GM21515 (cell line): ENCODE data around the gene NT5DC2.

ENCODE experiments used
- ATAC-seq: cut with Tn5 transposase; IDR thresholded peaks from one replicate; pipeline ENCODE4 v1.9.1; 2021; ENCODE audit not compliant: unreplicated experiment

NT5DC2 gene

GRCh38 chr3:52490035-52490938 lies 43.4 kb downstream of the NT5DC2 start:
- no peak for ATAC-seq

GRCh38 chr3:52489453-52489852 lies 44.2 kb downstream of the NT5DC2 start:
- no peak for ATAC-seq

- ATAC-seq: no peak
Measured at GRCh38 chr3:52488746-52489145, 44.9 kb downstream of the NT5DC2 start.

DNA sequence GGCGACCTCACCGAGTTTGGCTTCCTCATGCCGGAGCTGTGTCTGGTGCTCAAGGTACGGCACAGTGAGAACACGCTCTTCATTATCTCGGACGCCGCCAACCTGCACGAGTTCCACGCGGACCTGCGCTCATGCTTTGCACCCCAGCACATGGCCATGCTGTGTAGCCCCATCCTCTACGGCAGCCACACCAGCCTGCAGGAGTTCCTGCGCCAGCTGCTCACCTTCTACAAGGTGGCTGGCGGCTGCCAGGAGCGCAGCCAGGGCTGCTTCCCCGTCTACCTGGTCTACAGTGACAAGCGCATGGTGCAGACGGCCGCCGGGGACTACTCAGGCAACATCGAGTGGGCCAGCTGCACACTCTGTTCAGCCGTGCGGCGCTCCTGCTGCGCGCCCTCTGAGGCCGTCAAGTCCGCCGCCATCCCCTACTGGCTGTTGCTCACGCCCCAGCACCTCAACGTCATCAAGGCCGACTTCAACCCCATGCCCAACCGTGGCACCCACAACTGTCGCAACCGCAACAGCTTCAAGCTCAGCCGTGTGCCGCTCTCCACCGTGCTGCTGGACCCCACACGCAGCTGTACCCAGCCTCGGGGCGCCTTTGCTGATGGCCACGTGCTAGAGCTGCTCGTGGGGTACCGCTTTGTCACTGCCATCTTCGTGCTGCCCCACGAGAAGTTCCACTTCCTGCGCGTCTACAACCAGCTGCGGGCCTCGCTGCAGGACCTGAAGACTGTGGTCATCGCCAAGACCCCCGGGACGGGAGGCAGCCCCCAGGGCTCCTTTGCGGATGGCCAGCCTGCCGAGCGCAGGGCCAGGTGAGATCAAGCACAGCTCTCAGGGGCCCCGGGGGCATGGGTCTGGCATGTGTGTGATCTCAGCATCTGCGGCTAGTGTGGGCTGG lies 45.6 kb downstream of the NT5DC2 start:
- no peak for ATAC-seq

GRCh38 chr3:52487050-52487787 lies 46.4 kb downstream of the NT5DC2 start:
- ATAC-seq: no peak

DNA sequence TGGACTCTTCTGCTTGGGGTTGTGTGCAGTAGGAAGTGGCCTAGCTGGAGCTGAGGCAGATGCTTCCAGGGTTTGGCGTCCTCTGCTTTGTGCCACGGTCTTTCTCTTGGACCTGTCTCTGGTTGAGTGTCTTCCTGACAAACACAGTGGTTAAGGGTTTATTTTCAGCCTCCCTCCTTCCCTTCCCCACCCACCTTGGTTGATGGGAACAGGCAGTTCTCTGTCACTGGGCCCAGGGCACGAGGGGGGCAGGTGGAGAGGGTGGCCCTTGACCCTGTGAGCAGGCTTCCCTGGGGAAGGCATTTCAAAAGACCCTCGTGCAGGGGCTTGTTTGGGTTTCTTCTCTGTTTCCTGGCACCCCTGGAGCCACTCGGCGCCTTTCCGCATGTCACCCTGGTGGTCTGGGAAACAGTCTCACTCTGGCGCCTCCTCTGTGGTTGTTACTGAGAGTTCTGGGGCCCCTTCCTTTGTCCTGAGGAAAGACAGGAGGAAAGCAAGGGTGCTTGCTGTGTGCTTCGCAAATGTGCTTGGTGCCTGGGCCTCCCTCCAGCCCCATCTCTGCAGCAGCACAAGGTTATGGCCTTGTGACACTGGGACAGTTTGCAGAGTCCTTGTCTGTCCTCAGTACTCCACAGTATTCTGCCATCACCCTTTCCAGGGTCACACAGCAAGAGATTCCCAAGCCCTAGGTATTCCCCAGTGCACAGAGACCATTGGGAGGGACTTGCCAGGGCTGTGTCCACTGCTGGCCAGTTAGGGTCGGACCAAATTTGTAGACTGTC lies 48.8 kb downstream of the NT5DC2 start:
- no peak for ATAC-seq

DNA sequence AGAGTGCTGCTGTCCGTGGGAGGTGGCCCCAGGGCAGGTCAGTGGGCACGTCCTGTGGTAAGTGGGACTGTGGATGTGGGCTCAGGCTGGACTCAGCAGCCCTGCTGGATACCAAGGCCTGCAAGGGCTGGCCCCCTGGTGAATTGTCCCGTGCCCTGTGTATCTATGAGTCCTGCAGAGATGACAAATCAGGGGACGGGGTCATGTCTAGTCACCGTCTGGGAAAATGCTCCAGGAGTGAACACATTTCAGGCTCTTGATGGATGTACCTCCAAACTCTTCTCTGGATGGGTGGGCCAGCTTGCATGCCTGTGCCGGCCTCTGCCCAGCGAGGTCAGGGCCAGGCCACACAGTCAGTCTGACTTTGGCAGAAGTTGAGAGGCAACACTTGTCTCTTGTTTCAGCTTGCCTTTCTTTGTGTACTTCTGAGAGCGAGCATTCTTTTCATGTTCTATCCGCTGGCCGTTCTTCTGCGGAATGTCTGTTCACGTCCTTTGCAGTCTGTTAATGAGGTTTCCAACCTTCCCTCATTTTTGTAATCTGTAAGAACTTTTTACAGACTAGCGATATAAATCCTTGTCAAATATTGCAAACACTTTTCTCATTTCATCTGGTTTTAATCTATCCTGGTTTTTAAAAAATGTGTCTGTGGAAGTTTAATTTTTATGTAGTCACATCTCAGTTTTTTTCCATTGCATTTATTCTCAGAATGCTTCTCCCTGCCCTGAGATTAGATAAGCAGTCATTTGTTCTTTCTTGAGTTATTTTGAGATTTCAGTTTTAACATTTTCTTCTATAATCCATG lies 49.9 kb downstream of the NT5DC2 start:
- ATAC-seq: no peak

- ATAC-seq: no peak
Measured at GRCh38 chr3:52483081-52483480, 50.6 kb downstream of the NT5DC2 start.

GRCh38 chr3:52481819-52482521 lies 51.7 kb downstream of the NT5DC2 start:
- no peak for ATAC-seq

DNA sequence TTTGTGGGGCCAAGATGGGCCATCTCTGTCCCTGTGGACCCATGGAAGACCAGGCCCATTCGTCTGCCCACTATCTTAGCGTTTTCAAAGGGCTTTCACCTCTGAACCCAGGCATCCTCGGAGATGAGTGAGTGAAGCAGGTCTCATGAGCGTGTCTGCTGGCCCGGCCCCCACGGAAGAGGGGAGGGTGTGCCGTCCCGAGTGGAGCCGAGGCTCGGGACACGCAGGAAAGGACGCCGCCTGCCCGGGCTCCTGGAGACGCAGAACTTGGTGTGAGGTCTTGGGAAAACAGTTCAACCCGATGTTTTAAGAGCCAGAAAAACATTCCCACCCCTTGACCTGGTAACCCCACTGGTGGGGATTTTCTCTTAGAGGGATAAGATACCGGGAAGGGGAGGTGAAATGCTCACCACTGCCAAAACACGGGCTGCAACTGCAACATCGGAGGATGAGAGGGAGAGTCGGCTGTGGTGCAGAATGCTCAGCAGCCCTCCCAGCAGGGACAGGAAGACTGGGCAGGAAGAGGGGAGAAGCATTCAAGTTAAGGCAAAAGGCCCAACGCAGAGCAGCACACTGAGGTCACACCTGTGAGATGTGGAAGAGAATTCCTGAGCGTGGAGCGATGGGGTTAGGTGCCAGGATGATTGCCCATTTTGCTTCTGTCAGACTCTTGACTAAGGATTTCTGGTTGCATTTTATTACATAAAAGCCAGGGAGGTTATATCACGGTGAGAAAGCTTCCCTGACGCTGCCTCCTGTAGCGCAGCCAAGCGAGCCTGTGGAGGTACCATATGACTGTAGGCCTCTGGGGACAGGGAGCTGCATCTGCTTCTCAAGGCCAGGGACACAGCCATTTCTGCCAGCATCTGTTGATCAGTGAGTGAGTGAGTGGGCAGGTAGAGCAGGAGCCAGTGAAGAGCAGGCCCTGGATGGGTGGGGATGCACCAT lies 52.6 kb downstream of the NT5DC2 start:
- ATAC-seq: no peak

GRCh38 chr3:52479877-52480575 lies 53.6 kb downstream of the NT5DC2 start:
- no peak for ATAC-seq

DNA sequence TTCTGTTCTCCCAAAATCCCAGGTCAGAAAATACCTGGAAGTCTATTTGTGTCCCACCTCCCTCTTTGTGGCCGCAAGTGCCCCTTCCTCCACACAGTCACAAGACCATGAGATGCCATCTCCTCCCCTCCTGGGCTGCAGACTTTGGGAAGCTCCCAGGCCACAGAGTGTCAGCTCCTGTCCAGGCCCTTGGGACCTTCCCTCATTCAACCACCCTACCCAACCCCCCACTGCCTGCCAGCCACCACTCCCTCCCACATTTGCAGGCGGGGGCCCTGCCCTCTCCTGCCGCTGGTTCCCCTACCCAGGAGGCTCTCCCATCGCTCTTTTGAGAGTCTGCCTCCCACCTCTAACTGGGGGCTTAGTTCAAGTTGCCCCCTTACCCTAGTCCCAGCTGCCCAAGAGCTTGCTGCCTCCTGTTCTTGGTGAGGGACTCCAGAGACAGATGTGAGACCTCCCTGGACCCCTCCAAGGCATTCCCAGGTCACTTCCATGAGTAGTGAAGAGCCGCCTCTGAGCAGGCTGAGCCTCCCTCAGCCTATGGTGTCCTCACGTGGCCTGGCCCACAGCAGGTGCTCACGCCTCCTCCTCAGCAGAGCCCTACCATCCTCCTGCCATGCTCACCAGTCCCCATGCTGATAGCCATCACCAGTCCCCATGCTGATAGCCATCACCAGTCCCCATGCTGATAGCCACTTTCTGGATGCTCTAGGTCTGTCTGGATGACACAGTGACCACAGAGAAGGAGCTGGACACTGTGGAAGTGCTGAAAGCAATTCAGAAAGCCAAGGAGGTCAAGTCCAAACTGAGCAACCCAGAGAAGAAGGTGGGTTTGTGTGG lies 54.4 kb downstream of the NT5DC2 start:
- ATAC-seq: no peak

DNA sequence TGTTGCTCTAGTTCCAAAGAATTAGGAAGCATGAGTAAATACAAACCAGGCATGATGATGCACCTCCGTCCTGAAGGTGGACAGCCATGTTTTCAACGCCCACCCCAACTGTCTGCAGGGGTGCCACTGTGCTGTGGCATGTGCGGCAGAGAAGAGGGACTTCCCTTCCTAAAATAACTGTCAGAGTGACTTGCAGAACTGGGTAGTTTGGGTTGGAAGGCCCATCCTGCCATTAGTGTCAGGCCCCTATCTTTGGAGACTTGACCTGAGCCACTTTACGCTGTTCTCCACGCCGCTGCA lies 55.9 kb downstream of the NT5DC2 start:
- no peak for ATAC-seq

DNA sequence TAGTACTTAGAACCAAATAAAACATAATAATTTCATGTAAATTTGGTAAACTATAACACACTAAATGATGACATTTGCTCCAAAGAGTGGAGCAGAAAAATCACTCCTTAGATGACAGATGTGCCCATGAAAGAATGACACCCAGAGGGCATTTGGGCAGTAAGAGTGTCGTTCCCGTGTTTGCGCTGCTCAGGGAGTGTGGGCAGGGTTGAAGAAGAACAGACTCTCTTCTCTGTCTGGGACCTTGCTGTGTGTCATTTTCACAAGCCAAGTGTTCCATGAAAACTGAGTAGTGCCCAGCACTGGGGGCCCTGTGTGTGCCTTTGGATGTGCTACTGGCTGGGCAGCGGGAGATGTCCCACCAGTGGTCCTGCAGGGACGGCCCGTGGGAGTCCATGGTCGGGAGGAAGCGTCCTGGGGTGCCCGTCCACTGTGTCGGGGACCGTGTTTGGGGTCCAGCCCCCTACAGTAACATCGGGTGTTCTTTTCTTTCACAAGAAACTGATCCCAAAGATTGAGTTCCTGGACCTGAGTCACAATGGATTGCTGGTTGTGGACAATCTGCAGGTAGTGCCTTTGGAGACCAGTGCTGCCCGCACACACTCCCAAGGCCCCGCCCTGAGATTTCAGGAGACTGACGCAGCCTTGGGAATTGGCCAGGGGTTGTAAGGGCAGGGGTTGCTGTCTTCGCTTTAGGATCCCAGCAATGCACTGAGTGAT lies 56.4 kb downstream of the NT5DC2 start:
- no peak for ATAC-seq
